Kasumi-1 (cell line): ENCODE data around the gene PRR33.
"Not testable (repeated sequence)": the region's sequence is repeated elsewhere in the genome, so short reads cannot be mapped to it uniquely, and the experiment has no call there.

Experiments
- DNase-seq, 2 experiments: peaks; one replicate each; lab custom pipeline; 2025; lab: John Stamatoyannopoulos, UW

Gene PRR33

GRCh38 chr11:1889224-1889930 is 2.3 kb downstream of the PRR33 start:
- DNase-seq, result peak; percentile 53 to 57

GRCh38 chr11:1888811-1889210 is 2.9 kb downstream of the PRR33 start:
- no peak for DNase-seq

- no peak for DNase-seq
Measured at GRCh38 chr11:1888347-1888753, 3.3 kb downstream of the PRR33 start.

GRCh38 chr11:1887451-1888346 is 4.0 kb downstream of the PRR33 start:
- no peak for DNase-seq

GRCh38 chr11:1886551-1886950 is 5.1 kb downstream of the PRR33 start:
- DNase-seq, result not testable (repeated sequence)

GRCh38 chr11:1884303-1884700 is 7.4 kb downstream of the PRR33 start:
- no peak for DNase-seq

- DNase-seq, result no peak
Measured at GRCh38 chr11:1883346-1884302, 8.1 kb downstream of the PRR33 start.

- DNase-seq, result peak; percentile 68 to 70
Measured at GRCh38 chr11:1882265-1883238, 9.1 kb downstream of the PRR33 start.

GRCh38 chr11:1881442-1882264 is 10.0 kb downstream of the PRR33 start:
- peak in 1 of 2 experiments; percentile 17 for DNase-seq

GRCh38 chr11:1880746-1881441 is 10.8 kb downstream of the PRR33 start:
- no peak for DNase-seq

GRCh38 chr11:1879941-1880720 is 11.6 kb downstream of the PRR33 start:
- no peak for DNase-seq

GRCh38 chr11:1879342-1879940 is 12.3 kb downstream of the PRR33 start:
- DNase-seq, result no peak

- DNase-seq, result no peak
Measured at GRCh38 chr11:1878137-1879031, 13.3 kb downstream of the PRR33 start.

- DNase-seq, result no peak
Measured at GRCh38 chr11:1877211-1878136, 14.2 kb downstream of the PRR33 start.

GRCh38 chr11:1876361-1877063 is 15.2 kb downstream of the PRR33 start:
- DNase-seq, result peak; percentile 34 to 39
